ENCODE measurements around the gene ZFP1. TPM values are rescaled to one million over a fixed set of nuclear protein-coding genes. Genes with fewer than 3 reads are reported as not detected.

Gene ZFP1
- total RNA-seq (2021) (9.7 to 11.7 TPM (median 10.3 TPM) in 3 replicates), Bru-seq, nascent RNA (percentile 80 among the genes with signal in this experiment)
- long read RNA-seq, experiment 1, transcript ZFP1-209 (4 exons, 1,457 nt) = major isoform, 24 of 38 reads
- long read RNA-seq, experiment 1, partial matches to known transcripts = 1 of 38 reads
- long read RNA-seq, experiment 1, other reads (novel, unspliced or antisense) = 9 of 38 reads
- long read RNA-seq, experiment 2, partial matches to known transcripts = 1 of 10 reads
- long read RNA-seq, experiment 2, other reads (novel, unspliced or antisense) = 4 of 10 reads
- long read RNA-seq, experiment 3, partial matches to known transcripts = 0 of 4 reads
- long read RNA-seq, experiment 3, other reads (novel, unspliced or antisense) = 3 of 4 reads

- H3K27me3 Mint-ChIP-seq (ENCODE audit: low read depth) = no peaks in the 10 kb centered on the region; the same call in 1 of the 2 replicates
- POLR2A ChIA-PET = no interaction called here
- TF ChIP-seq MXD4 (CRISPR knock-in tag; IDR thresholded peaks at IDR 0.05; ENCODE audit: borderline replicate concordance) = no peak
- TF ChIP-seq AR (CRISPR knock-in tag; IDR thresholded peaks at IDR 0.05) = no peak
- TF ChIP-seq ZNF512 (CRISPR knock-in tag; IDR thresholded peaks at IDR 0.05; ENCODE audit: borderline replicate concordance) = no peak
- TF ChIP-seq ZBTB21 (CRISPR knock-in tag; IDR thresholded peaks at IDR 0.05; ENCODE audit: borderline replicate concordance) = no peak
- TF ChIP-seq ZMAT4 (CRISPR knock-in tag; IDR thresholded peaks at IDR 0.05) = no peak
- no peak for TF ChIP-seq JAZF1 (CRISPR knock-in tag; IDR thresholded peaks at IDR 0.05)
- peak; percentile 68; the same call in 1 of the 2 replicates for TF ChIP-seq ATF1 (CRISPR knock-in tag; IDR thresholded peaks at IDR 0.05)
- TF ChIP-seq NFE2L1 (CRISPR knock-in tag; IDR thresholded peaks at IDR 0.05) = no peak
- no peak for TF ChIP-seq ZNF425 (CRISPR knock-in tag; conservative IDR thresholded peaks at IDR 0.05)
- no peak for TF ChIP-seq ZNF671 (CRISPR knock-in tag; IDR thresholded peaks at IDR 0.05)
- no peak for TF ChIP-seq EMX1 (CRISPR knock-in tag; IDR thresholded peaks at IDR 0.05)
- TF ChIP-seq ZNF121 (CRISPR knock-in tag; IDR thresholded peaks at IDR 0.05) = no peak
- TF ChIP-seq ELF4 (CRISPR knock-in tag; IDR thresholded peaks at IDR 0.05; ENCODE audit: low read depth) = no peak
- peak; percentile 74 for TF ChIP-seq GABPB1 (CRISPR knock-in tag; IDR thresholded peaks at IDR 0.05)
- no peak for TF ChIP-seq ZNF396 (CRISPR knock-in tag; IDR thresholded peaks at IDR 0.05; ENCODE audit: borderline replicate concordance)
- TF ChIP-seq SMAD4 (CRISPR knock-in tag; IDR thresholded peaks at IDR 0.05) = no peak
- no peak for TF ChIP-seq CREB1 (CRISPR knock-in tag; IDR thresholded peaks at IDR 0.05)
- peak; percentile 61 for TF ChIP-seq PRDM15 (CRISPR knock-in tag; IDR thresholded peaks at IDR 0.05)
- peak; percentile 69; the same call in 1 of the 2 replicates for TF ChIP-seq ESRRA (CRISPR knock-in tag; IDR thresholded peaks at IDR 0.05; ENCODE audit: borderline replicate concordance)
- no peak for TF ChIP-seq FOXJ3 (CRISPR knock-in tag; IDR thresholded peaks at IDR 0.05; ENCODE audit: borderline replicate concordance)
- no peak for TF ChIP-seq ZSCAN18 (CRISPR knock-in tag; IDR thresholded peaks at IDR 0.05)
- TF ChIP-seq FOXP1 (CRISPR knock-in tag; IDR thresholded peaks at IDR 0.05; ENCODE audit: borderline replicate concordance) = peak; percentile 84; the same call in 1 of the 2 replicates
- TF ChIP-seq CDX4 (CRISPR knock-in tag; IDR thresholded peaks at IDR 0.05; ENCODE audit: borderline replicate concordance) = no peak
Observed at GRCh38 chr16:75148311-75149195, at the start of gene ZFP1. Gene ZFP1, plus strand, starts transcription at chr16:75148524. Its CDS starts 4,428 bp downstream, at chr16:75152952.

More at GRCh38 chr16:75148311-75149195, at the start of gene ZFP1:
- H3K27ac Mint-ChIP-seq = peak within 1 kb of the TSS; percentile 96
- peak within 1 kb of the TSS; percentile 94 for H3K4me3 Mint-ChIP-seq
- CTCF ChIA-PET = no interaction called here
- H3K4me1 Mint-ChIP-seq = peaks cover 4% of the 10 kb centered on the region
- DNase-seq (ENCODE audit: low spot score) (peak; percentile 97), ATAC-seq (peak; percentile 91)
- H3K9me3 Mint-ChIP-seq = peaks cover 39% of the 10 kb centered on the region
- peaks cover 31% of the 10 kb centered on the region for H3K36me3 Mint-ChIP-seq
